Measurements from ENCODE around the gene CACNA1H. TPM values are rescaled to one million over a fixed set of nuclear protein-coding genes. Genes with fewer than 3 reads are reported as not detected.
"Not testable (repeated sequence)": the region's sequence is repeated elsewhere in the genome, so short reads cannot be mapped to it uniquely, and the experiment has no call there.

The CACNA1H gene
- total and polyA plus RNA-seq, 3 donors from 2014 or later = 41.1 to 69.0 (median 55.9) TPM

DNA sequence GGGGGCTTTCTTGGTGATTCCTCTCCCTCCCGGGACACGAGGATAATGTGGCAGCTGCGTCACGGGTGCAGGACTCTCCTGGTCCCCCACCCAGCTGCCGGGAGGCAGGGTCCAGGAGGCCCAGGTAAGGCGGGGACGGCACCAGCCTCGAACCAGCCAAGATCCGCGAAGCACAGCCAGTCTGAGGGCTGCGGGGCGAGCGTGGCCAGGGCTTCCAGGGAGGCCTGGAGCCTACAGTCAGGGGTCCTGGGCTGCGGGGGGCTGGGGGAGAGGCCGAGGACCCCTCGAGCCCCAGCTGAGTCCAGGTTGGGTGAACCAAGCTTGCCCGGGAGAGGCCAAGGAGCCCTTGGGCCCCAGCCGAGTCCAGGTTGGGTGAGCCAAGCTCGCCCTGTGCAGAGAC lies 112.9 kb downstream of the CACNA1H start:
- no peak for DNase-seq
- TF ChIP-seq, protein P1, sequence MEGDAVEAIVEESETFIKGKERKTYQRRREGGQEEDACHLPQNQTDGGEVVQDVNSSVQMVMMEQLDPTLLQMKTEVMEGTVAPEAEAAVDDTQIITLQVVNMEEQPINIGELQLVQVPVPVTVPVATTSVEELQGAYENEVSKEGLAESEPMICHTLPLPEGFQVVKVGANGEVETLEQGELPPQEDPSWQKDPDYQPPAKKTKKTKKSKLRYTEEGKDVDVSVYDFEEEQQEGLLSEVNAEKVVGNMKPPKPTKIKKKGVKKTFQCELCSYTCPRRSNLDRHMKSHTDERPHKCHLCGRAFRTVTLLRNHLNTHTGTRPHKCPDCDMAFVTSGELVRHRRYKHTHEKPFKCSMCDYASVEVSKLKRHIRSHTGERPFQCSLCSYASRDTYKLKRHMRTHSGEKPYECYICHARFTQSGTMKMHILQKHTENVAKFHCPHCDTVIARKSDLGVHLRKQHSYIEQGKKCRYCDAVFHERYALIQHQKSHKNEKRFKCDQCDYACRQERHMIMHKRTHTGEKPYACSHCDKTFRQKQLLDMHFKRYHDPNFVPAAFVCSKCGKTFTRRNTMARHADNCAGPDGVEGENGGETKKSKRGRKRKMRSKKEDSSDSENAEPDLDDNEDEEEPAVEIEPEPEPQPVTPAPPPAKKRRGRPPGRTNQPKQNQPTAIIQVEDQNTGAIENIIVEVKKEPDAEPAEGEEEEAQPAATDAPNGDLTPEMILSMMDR (IDR thresholded peaks at IDR 0.05) = no peak
- TF ChIP-seq POLR2A (IDR thresholded peaks at IDR 0.05) = no peak
- Histone ChIP-seq H3K27ac (no peak overlapping the region), H3K9me3 (no peaks in the 10 kb centered on the region), H3K36me3 (ENCODE audit: low read depth, missing control alignments) (no peaks in the 10 kb centered on the region), H3K27me3 (no peaks in the 10 kb centered on the region), H3K4me3 (no peak overlapping the region), H3K4me1 (no peaks in the 10 kb centered on the region)
- intact Hi-C loops (cut with DNase I; ENCODE audit: low total_unique reads) = no loop called here
- 82 to 90% methylated on average over 13 to 16 of the region's 19 CpGs for WGBS, 2 donors

DNA sequence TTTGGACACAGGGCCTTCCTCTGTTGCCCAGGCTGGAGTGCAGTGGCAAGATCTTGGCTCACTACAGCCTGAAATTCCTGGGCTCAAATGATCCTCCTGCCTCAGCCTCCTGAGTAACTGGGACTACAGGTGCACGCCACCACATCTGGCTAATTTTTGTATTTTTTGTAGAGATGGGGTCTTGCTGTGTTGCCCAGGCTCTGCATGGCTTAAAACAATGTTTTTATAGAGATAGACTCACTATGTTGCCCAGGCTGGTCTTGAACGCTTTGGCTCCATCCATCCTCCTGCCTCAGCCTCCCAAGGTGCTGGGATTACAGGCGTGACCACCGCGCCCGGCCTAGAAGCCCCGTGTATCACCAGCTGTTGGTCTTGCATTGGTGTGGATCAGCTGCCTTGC lies 116.5 kb downstream of the CACNA1H start:
- H3K27ac ChIP-seq; intact Hi-C loops (cut with DNase I; ENCODE audit: low total_unique reads); H3K4me1 ChIP-seq; DNase-seq; H3K4me3 ChIP-seq; H3K9me3 ChIP-seq; H3K27me3 ChIP-seq; H3K36me3 ChIP-seq (ENCODE audit: low read depth, missing control alignments): not testable (repeated sequence)
- 96 to 100% methylated on average over 7 of the region's 7 CpGs for WGBS, 2 donors

DNA sequence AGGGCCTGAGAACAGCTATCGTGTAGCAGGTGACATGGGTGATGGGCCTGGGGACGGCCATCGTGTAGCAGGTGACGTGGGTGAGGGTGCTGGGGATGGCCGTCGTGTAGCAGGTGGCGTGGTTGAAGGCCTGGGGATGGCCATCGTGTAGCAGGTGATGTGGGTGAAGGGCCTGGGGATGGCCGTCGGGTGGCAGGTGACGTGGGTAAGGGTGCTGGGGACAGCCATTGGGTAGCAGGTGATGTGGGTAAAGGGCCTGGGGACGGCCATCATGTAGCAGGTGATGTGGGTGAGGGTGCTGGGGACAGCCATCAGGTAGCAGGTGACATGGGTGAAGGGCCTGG lies 118.4 kb downstream of the CACNA1H start:
- intact Hi-C loops (cut with DNase I; ENCODE audit: low total_unique reads) = no loop called here
- WGBS, 2 donors = 83 to 87% methylated on average over 12 of the region's 12 CpGs
- Histone ChIP-seq H3K27ac (no peak overlapping the region), H3K4me1 (peaks cover 4% of the 10 kb centered on the region), H3K9me3 (no peaks in the 10 kb centered on the region), H3K36me3 (ENCODE audit: low read depth, missing control alignments) (no peaks in the 10 kb centered on the region), H3K27me3 (no peaks in the 10 kb centered on the region), H3K4me3 (no peak overlapping the region)
- TF ChIP-seq, protein P1 (IDR thresholded peaks at IDR 0.05) = no peak
- no peak for TF ChIP-seq POLR2A (IDR thresholded peaks at IDR 0.05)
- no peak for DNase-seq

Other genes starting within 250 kb of the CACNA1H start
- gene LMF1, start 182.1 kb upstream of the CACNA1H start, total RNA-seq = 10 to 100 TPM; 66.6 to 83.4 TPM
- gene LMF1, start 182.1 kb upstream of the CACNA1H start, polyA plus RNA-seq (ENCODE audit: insufficient read depth, low read depth, low replicate concordance) = 12.5 TPM
- gene SOX8, start 171.3 kb upstream of the CACNA1H start, total RNA-seq = 10 to 100 TPM; 11.2 to 19.6 TPM
- 4.3 TPM for gene SOX8, start 171.3 kb upstream of the CACNA1H start, polyA plus RNA-seq (ENCODE audit: insufficient read depth, low read depth, low replicate concordance)
- under 1 TPM in 1 of 2 donors, not detected in 1; 0.31 TPM for gene SSTR5, start 80.4 kb upstream of the CACNA1H start, total RNA-seq
- not detected for gene SSTR5, start 80.4 kb upstream of the CACNA1H start, polyA plus RNA-seq (ENCODE audit: insufficient read depth, low read depth, low replicate concordance)
- 1 to 10 TPM; 1.3 to 2.7 TPM for gene C1QTNF8, start 56.9 kb upstream of the CACNA1H start, total RNA-seq
- gene C1QTNF8, start 56.9 kb upstream of the CACNA1H start, polyA plus RNA-seq (ENCODE audit: insufficient read depth, low read depth, low replicate concordance) = not detected
- 1 to 10 TPM in 1 of 2 donors, not detected in 1; 1.2 TPM for gene TPSG1, start 72.2 kb downstream of the CACNA1H start, total RNA-seq
- not detected for gene TPSG1, start 72.2 kb downstream of the CACNA1H start, polyA plus RNA-seq (ENCODE audit: insufficient read depth, low read depth, low replicate concordance)
- gene TPSB2, start 77.1 kb downstream of the CACNA1H start, total RNA-seq = 10 to 100 TPM; 10.8 to 49.5 TPM
- gene TPSB2, start 77.1 kb downstream of the CACNA1H start, polyA plus RNA-seq (ENCODE audit: insufficient read depth, low read depth, low replicate concordance) = 16.1 TPM
- gene TPSAB1, start 87.6 kb downstream of the CACNA1H start, total RNA-seq = 10 to 100 TPM; 11.7 to 32.0 TPM
- gene TPSAB1, start 87.6 kb downstream of the CACNA1H start, polyA plus RNA-seq (ENCODE audit: insufficient read depth, low read depth, low replicate concordance) = 12.2 TPM
- gene TPSD1, start 103.0 kb downstream of the CACNA1H start, total RNA-seq = 1 to 10 TPM; 1.1 to 1.6 TPM
- gene TPSD1, start 103.0 kb downstream of the CACNA1H start, polyA plus RNA-seq (ENCODE audit: insufficient read depth, low read depth, low replicate concordance) = 1.1 TPM
- 100 to 1,000 TPM; 116 to 127 TPM for gene UBE2I, start 156.5 kb downstream of the CACNA1H start, total RNA-seq
- 143 TPM for gene UBE2I, start 156.5 kb downstream of the CACNA1H start, polyA plus RNA-seq (ENCODE audit: insufficient read depth, low read depth, low replicate concordance)
- 10 to 100 TPM; 29.8 to 60.4 TPM for gene BAIAP3, start 180.5 kb downstream of the CACNA1H start, total RNA-seq
- gene BAIAP3, start 180.5 kb downstream of the CACNA1H start, polyA plus RNA-seq (ENCODE audit: insufficient read depth, low read depth, low replicate concordance) = 23.0 TPM
- gene TSR3, start 198.8 kb downstream of the CACNA1H start, total RNA-seq = 10 to 100 TPM; 79.4 to 89.5 TPM
- 40.9 TPM for gene TSR3, start 198.8 kb downstream of the CACNA1H start, polyA plus RNA-seq (ENCODE audit: insufficient read depth, low read depth, low replicate concordance)
- gene GNPTG, start 198.8 kb downstream of the CACNA1H start, total RNA-seq = 100 to 1,000 TPM; 106 to 150 TPM
- 67.8 TPM for gene GNPTG, start 198.8 kb downstream of the CACNA1H start, polyA plus RNA-seq (ENCODE audit: insufficient read depth, low read depth, low replicate concordance)

Data from testis (tissue), 3 donors.